ENCODE measurements around the gene KIF3B.
"Not testable (repeated sequence)": the region's sequence is repeated elsewhere in the genome, so short reads cannot be mapped to it uniquely, and the experiment has no call there.

The KIF3B gene

GRCh38 chr20:32370897-32371296 is 93.4 kb downstream of the KIF3B start:
- Histone ChIP-seq H3K9ac (ENCODE audit: insufficient read length, low read depth) (no peak overlapping the region), H3K36me3 (ENCODE audit: insufficient read depth, insufficient read length, low read length) (peaks cover 36% of the 10 kb centered on the region), H3K9me3 (ENCODE audit: insufficient read depth, low read length) (no peaks in the 10 kb centered on the region), H3K27me3 (ENCODE audit: insufficient read depth, insufficient read length) (no peaks in the 10 kb centered on the region), H3K4me1 (ENCODE audit: insufficient read depth, insufficient read length) (no peaks in the 10 kb centered on the region), H3K4me3 (ENCODE audit: insufficient read length, low read depth) (no peak overlapping the region)
- TF ChIP-seq SUZ12 (IDR thresholded peaks at IDR 0.05; ENCODE audit: extremely low read depth, insufficient read depth, insufficient read length) (no peak), ZNF274 (IDR thresholded peaks at IDR 0.05; ENCODE audit: low read depth, low read length) (no peak), YY1 (IDR thresholded peaks at IDR 0.05; ENCODE audit: insufficient read depth, insufficient read length) (no peak)
- DNase-seq (ENCODE audit: low read depth, low spot score): no peak

DNA sequence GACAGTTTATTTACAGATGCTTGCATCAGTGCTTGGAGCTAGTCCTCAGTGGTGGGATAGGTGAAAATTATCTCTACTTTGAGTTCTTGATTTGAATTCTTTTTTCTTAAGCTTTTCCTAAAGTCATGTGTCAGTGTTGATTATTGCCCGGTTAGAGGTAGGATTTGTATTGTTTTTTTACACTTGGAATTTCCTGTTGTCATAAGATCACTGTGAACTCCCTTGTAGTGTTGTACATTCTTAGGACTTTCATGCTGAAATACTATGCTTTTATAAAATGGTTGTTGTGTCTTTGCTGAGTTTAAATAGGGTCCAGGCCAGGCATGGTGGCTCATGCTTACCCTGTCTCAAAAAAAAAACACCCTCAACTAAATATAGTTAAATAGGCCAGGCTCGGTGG is 101.0 kb downstream of the KIF3B start:
- no peak for TF ChIP-seq ZNF274 (IDR thresholded peaks at IDR 0.05; ENCODE audit: low read depth, low read length)
- TF ChIP-seq SUZ12 (IDR thresholded peaks at IDR 0.05; ENCODE audit: extremely low read depth, insufficient read depth, insufficient read length): no peak
- no peak for TF ChIP-seq YY1 (IDR thresholded peaks at IDR 0.05; ENCODE audit: insufficient read depth, insufficient read length)
- Histone ChIP-seq H3K27me3 (ENCODE audit: insufficient read depth, insufficient read length) (no peaks in the 10 kb centered on the region), H3K9ac (ENCODE audit: insufficient read length, low read depth) (no peak overlapping the region), H3K4me3 (ENCODE audit: insufficient read length, low read depth) (no peak overlapping the region), H3K4me1 (ENCODE audit: insufficient read depth, insufficient read length) (no peaks in the 10 kb centered on the region), H3K36me3 (ENCODE audit: insufficient read depth, insufficient read length, low read length) (peaks cover 15% of the 10 kb centered on the region), H3K9me3 (ENCODE audit: insufficient read depth, low read length) (no peaks in the 10 kb centered on the region)
- no peak for DNase-seq (ENCODE audit: low read depth, low spot score)

DNA sequence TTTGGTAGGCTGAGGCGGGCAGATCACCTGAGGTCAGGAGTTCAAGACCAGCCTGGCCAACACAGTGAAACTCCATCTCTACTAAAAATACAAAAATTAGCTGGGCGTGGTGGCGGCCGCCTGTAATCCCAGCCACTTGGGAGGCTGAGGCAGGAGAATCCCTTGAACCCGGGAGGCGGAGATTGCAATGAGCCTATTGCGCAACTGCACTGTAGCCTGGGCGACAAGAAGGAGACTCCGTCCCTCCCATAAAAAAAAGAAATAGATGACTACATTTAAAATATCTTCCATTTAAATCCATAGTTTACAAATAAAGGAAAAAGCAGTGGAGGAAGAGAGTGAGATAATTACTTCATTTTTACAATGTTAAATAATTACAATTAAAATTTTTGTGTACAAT is 102.6 kb downstream of the KIF3B start:
- H3K4me1 ChIP-seq (ENCODE audit: insufficient read depth, insufficient read length); H3K9ac ChIP-seq (ENCODE audit: insufficient read length, low read depth); H3K4me3 ChIP-seq (ENCODE audit: insufficient read length, low read depth); H3K27me3 ChIP-seq (ENCODE audit: insufficient read depth, insufficient read length); H3K9me3 ChIP-seq (ENCODE audit: insufficient read depth, low read length); DNase-seq (ENCODE audit: low read depth, low spot score): not testable (repeated sequence)
- H3K36me3 ChIP-seq (ENCODE audit: insufficient read depth, insufficient read length, low read length): peaks cover 11% of the 10 kb centered on the region

GRCh38 chr20:32380745-32381144 is 103.3 kb downstream of the KIF3B start:
- H3K4me3 ChIP-seq (ENCODE audit: insufficient read length, low read depth): no peak overlapping the region
- H3K27me3 ChIP-seq (ENCODE audit: insufficient read depth, insufficient read length): no peaks in the 10 kb centered on the region
- TF ChIP-seq YY1 (IDR thresholded peaks at IDR 0.05; ENCODE audit: insufficient read depth, insufficient read length): no peak
- no peak for TF ChIP-seq SUZ12 (IDR thresholded peaks at IDR 0.05; ENCODE audit: extremely low read depth, insufficient read depth, insufficient read length)
- no peak for TF ChIP-seq ZNF274 (IDR thresholded peaks at IDR 0.05; ENCODE audit: low read depth, low read length)
- H3K4me1 ChIP-seq (ENCODE audit: insufficient read depth, insufficient read length): no peaks in the 10 kb centered on the region
- H3K36me3 ChIP-seq (ENCODE audit: insufficient read depth, insufficient read length, low read length): peaks cover 11% of the 10 kb centered on the region
- H3K9ac ChIP-seq (ENCODE audit: insufficient read length, low read depth): no peak overlapping the region
- H3K9me3 ChIP-seq (ENCODE audit: insufficient read depth, low read length): no peaks in the 10 kb centered on the region
- no peak for DNase-seq (ENCODE audit: low read depth, low spot score)

DNA sequence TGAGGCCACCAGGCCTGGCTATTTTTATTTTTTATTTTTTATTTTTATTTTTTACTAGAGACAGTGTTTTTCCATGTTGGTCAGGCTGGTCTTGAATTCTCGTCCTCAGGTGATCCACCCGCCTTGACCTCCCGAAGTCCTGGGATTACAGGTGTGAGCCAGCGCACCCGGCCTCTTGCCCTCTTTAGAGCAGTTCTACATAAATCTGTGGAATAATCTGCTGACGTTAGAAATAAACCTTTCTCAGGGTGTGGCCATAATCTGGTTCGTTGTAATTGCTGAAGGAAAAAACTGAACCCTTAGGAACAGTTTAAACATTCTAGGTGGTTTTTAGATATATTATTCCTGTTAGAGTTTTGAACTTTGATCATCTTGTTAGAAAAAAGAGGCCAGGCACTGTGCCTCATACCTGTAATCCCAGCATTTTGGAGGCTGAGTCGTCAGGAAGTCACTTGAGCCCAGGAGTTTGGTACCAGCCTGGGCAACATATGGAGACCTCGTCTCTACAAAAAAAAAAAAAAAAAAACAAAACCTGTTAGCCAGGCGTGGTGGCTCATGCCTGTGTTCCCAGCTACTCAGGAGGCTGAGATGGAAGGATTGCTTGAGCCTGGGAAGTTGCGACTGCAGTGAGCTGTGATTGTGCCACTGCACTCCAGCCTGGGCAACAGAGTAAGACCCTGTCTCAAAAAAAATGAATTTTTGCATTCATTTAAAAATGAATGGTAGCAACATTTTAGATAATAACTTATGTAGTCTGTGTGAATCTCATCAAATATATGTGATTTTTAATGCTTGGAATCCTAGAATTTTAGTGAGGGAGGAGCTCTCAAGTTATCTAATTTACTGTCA is 104.9 kb downstream of the KIF3B start:
- Histone ChIP-seq H3K36me3 (ENCODE audit: insufficient read depth, insufficient read length, low read length) (peaks cover 7% of the 10 kb centered on the region), H3K9me3 (ENCODE audit: insufficient read depth, low read length) (no peaks in the 10 kb centered on the region), H3K4me1 (ENCODE audit: insufficient read depth, insufficient read length) (no peaks in the 10 kb centered on the region), H3K27me3 (ENCODE audit: insufficient read depth, insufficient read length) (no peaks in the 10 kb centered on the region), H3K9ac (ENCODE audit: insufficient read length, low read depth) (no peak overlapping the region), H3K4me3 (ENCODE audit: insufficient read length, low read depth) (no peak overlapping the region)
- no peak for DNase-seq (ENCODE audit: low read depth, low spot score)
- TF ChIP-seq YY1 (IDR thresholded peaks at IDR 0.05; ENCODE audit: insufficient read depth, insufficient read length) (no peak), SUZ12 (IDR thresholded peaks at IDR 0.05; ENCODE audit: extremely low read depth, insufficient read depth, insufficient read length) (no peak), ZNF274 (IDR thresholded peaks at IDR 0.05; ENCODE audit: low read depth, low read length) (no peak)

DNA sequence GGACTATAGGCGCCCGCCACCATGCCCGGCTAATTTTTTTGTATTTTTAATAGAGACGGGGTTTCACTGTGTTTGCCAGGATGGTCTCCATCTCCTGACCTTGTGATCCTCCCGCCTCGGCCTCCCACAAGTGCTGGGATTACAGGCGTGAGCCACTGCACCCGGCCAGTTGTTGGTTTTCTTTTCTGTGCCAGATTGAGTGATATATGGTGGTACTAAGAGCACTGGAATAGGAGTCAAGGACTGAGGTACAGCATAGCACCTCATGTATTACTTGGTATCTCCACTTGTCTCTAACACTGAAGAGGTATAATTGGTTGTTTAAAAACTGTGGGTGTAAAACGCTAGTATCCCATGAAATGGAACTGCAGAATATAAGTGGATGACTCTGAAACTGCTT is 106.0 kb downstream of the KIF3B start:
- H3K4me3 ChIP-seq (ENCODE audit: insufficient read length, low read depth); H3K27me3 ChIP-seq (ENCODE audit: insufficient read depth, insufficient read length); DNase-seq (ENCODE audit: low read depth, low spot score); H3K4me1 ChIP-seq (ENCODE audit: insufficient read depth, insufficient read length); H3K9ac ChIP-seq (ENCODE audit: insufficient read length, low read depth); H3K9me3 ChIP-seq (ENCODE audit: insufficient read depth, low read length); H3K36me3 ChIP-seq (ENCODE audit: insufficient read depth, insufficient read length, low read length): not testable (repeated sequence)

All from NT2/D1 (cell line).